K562 (cell line): ENCODE results near the gene IMPA2. TPM values are rescaled to one million over a fixed set of nuclear protein-coding genes. Genes with fewer than 3 reads are reported as not detected.

Experiments
- FOXA3 ChIP-seq, 2 experiments: fragments of 450-650 bp in 1 of 2; sonication (generic) in 1 of 2; formaldehyde crosslinking; IDR thresholded peaks in 1 of 2; conservative IDR thresholded peaks in 1 of 2; 2 replicates each; pipeline versions ENCODE4 v1.4.0 to v1.8.0; 2020 to 2022; ENCODE audit warnings: mild to moderate bottlenecking in 2 of 2, missing genetic modification reagents in 1 of 2
- NFATC3 ChIP-seq: fragments of 450-650 bp; IDR thresholded peaks from 2 replicates; pipeline ENCODE4 v1.6.1; 2017; ENCODE audit warnings: mild to moderate bottlenecking
- TAF9B ChIP-seq: fragments of 450-650 bp; IDR thresholded peaks from 2 replicates; pipeline ENCODE4 v1.6.1; 2018; ENCODE audit warnings: mild to moderate bottlenecking; ENCODE audit not compliant: partially characterized antibody
- polyA plus RNA-seq, 8 experiments: library from polyadenylated mRNA; depleted of rRNA in 4 of 8; stranded (reverse) in 5 of 8; unstranded in 3 of 8; fragments of >200 nt; fragmentation: Nextera tagmentation in 2 of 8; fragmentation: Illumina TruSeq in 1 of 8; extraction: Ambion mirVana in 2 of 8; extraction: Trizol in 1 of 8; gene quantifications; 2 replicates each; pipeline versions ENCODE4 v1.2.1 to v1.2.3, GENCODE V29; 2011 to 2014; ENCODE audit warnings: inconsistent platforms in 1 of 8, missing spikeins in 1 of 8
- total RNA-seq, 7 experiments: library from RNA; depleted of rRNA in 6 of 7; stranded (reverse); fragments of >200 nt in 6 of 7; fragmentation: Illumina TruSeq in 2 of 7; extraction: Trizol in 2 of 7; gene quantifications; 2 replicates each; pipeline versions ENCODE4 v1.2.1 to v1.2.3, GENCODE V29; 2011 to 2021; ENCODE audit warnings: low replicate concordance in 1 of 7
- TF ChIP-seq, protein P1 (sequence below): fragments of 250-450 bp; sonication (Bioruptor Pico); IDR thresholded peaks from 2 replicates; pipeline ENCODE4 v1.5.1; 2021; ENCODE audit warnings: mild to moderate bottlenecking
- TF ChIP-seq, protein P2 (sequence below), 2 experiments: fragments of 450-650 bp; formaldehyde crosslinking in 1 of 2; IDR thresholded peaks; 2 replicates each; pipeline versions ENCODE4 v1.4.0 to v1.6.1; 2014 to 2020; ENCODE audit warnings: mild to moderate bottlenecking in 2 of 2, borderline replicate concordance in 1 of 2, low read depth in 1 of 2
- TF ChIP-seq, protein P3 (sequence below), 2 experiments: fragments of 150-350 bp in 1 of 2; IDR thresholded peaks; 2 replicates each; pipeline ENCODE4 v1.6.1; 2012 to 2016; ENCODE audit warnings: low read depth in 2 of 2, low read length in 2 of 2, mild to moderate bottlenecking in 1 of 2, moderate library complexity in 1 of 2

Gene IMPA2
- total and polyA plus RNA-seq, 9 of the 15 experiments (the other 6 are each of a cell fraction or from before 2014, with no cell fraction given), result 0.62 to 11.3 (median 5.7) TPM

DNA sequence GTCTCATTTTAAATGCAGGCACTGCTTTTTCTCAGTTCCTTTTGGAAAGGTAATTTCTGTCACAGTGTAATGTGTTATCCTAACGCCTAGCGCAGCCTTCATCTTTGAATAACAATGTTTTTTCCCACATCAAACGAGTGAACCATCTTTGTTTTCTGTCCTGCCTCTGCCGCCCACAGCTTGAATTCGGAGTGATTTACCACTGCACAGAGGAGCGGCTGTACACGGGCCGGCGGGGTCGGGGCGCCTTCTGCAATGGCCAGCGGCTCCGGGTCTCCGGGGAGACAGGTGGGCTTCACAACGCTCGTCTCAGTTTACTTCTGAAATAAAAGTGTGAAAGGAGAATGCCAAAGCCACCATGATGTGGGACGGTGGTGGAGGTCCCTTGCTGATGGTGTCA is 32.8 kb downstream of the IMPA2 start (continued):
- TF ChIP-seq, protein P1, sequence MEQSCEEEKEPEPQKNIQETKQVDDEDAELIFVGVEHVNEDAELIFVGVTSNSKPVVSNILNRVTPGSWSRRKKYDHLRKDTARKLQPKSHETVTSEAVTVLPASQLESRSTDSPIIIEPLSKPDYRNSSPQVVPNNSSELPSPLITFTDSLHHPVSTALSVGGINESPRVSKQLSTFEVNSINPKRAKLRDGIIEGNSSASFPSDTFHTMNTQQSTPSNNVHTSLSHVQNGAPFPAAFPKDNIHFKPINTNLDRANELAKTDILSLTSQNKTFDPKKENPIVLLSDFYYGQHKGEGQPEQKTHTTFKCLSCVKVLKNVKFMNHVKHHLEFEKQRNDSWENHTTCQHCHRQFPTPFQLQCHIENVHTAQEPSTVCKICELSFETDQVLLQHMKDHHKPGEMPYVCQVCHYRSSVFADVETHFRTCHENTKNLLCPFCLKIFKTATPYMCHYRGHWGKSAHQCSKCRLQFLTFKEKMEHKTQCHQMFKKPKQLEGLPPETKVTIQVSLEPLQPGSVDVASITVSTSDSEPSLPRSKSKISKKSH (CRISPR knock-in tag), result no peak
- TF ChIP-seq TAF9B (no peak), FOXA3 (CRISPR knock-in tag; conservative IDR thresholded peaks at IDR 0.05 in 1 of 2, IDR thresholded peaks at IDR 0.05 in 1 of 2) (no peak), NFATC3 (no peak)
- TF ChIP-seq, protein P2, sequence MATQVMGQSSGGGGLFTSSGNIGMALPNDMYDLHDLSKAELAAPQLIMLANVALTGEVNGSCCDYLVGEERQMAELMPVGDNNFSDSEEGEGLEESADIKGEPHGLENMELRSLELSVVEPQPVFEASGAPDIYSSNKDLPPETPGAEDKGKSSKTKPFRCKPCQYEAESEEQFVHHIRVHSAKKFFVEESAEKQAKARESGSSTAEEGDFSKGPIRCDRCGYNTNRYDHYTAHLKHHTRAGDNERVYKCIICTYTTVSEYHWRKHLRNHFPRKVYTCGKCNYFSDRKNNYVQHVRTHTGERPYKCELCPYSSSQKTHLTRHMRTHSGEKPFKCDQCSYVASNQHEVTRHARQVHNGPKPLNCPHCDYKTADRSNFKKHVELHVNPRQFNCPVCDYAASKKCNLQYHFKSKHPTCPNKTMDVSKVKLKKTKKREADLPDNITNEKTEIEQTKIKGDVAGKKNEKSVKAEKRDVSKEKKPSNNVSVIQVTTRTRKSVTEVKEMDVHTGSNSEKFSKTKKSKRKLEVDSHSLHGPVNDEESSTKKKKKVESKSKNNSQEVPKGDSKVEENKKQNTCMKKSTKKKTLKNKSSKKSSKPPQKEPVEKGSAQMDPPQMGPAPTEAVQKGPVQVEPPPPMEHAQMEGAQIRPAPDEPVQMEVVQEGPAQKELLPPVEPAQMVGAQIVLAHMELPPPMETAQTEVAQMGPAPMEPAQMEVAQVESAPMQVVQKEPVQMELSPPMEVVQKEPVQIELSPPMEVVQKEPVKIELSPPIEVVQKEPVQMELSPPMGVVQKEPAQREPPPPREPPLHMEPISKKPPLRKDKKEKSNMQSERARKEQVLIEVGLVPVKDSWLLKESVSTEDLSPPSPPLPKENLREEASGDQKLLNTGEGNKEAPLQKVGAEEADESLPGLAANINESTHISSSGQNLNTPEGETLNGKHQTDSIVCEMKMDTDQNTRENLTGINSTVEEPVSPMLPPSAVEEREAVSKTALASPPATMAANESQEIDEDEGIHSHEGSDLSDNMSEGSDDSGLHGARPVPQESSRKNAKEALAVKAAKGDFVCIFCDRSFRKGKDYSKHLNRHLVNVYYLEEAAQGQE (IDR thresholded peaks at IDR 0.05; ENCODE audit: borderline replicate concordance), result no peak
- TF ChIP-seq, protein P2 (CRISPR knock-in tag; IDR thresholded peaks at IDR 0.05; ENCODE audit: low read depth), result no peak
- TF ChIP-seq, protein P3, sequence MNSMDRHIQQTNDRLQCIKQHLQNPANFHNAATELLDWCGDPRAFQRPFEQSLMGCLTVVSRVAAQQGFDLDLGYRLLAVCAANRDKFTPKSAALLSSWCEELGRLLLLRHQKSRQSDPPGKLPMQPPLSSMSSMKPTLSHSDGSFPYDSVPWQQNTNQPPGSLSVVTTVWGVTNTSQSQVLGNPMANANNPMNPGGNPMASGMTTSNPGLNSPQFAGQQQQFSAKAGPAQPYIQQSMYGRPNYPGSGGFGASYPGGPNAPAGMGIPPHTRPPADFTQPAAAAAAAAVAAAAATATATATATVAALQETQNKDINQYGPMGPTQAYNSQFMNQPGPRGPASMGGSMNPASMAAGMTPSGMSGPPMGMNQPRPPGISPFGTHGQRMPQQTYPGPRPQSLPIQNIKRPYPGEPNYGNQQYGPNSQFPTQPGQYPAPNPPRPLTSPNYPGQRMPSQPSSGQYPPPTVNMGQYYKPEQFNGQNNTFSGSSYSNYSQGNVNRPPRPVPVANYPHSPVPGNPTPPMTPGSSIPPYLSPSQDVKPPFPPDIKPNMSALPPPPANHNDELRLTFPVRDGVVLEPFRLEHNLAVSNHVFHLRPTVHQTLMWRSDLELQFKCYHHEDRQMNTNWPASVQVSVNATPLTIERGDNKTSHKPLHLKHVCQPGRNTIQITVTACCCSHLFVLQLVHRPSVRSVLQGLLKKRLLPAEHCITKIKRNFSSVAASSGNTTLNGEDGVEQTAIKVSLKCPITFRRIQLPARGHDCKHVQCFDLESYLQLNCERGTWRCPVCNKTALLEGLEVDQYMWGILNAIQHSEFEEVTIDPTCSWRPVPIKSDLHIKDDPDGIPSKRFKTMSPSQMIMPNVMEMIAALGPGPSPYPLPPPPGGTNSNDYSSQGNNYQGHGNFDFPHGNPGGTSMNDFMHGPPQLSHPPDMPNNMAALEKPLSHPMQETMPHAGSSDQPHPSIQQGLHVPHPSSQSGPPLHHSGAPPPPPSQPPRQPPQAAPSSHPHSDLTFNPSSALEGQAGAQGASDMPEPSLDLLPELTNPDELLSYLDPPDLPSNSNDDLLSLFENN (IDR thresholded peaks at IDR 0.05; ENCODE audit: low read depth in 2 of 2, low read length in 2 of 2), result no peak
